Fibroblast of peridontal ligament (primary cell): ENCODE results near the gene NAMPT.

Experiments used
- DNase-seq: peaks from one replicate; pipeline ENCODE4 v3.0.0-alpha.2; 2010; ENCODE audit errors: extremely low read depth

NAMPT gene

GRCh38 chr7:106273009-106273668 lies 11.6 kb downstream of the NAMPT start:
- no peak for DNase-seq

DNA sequence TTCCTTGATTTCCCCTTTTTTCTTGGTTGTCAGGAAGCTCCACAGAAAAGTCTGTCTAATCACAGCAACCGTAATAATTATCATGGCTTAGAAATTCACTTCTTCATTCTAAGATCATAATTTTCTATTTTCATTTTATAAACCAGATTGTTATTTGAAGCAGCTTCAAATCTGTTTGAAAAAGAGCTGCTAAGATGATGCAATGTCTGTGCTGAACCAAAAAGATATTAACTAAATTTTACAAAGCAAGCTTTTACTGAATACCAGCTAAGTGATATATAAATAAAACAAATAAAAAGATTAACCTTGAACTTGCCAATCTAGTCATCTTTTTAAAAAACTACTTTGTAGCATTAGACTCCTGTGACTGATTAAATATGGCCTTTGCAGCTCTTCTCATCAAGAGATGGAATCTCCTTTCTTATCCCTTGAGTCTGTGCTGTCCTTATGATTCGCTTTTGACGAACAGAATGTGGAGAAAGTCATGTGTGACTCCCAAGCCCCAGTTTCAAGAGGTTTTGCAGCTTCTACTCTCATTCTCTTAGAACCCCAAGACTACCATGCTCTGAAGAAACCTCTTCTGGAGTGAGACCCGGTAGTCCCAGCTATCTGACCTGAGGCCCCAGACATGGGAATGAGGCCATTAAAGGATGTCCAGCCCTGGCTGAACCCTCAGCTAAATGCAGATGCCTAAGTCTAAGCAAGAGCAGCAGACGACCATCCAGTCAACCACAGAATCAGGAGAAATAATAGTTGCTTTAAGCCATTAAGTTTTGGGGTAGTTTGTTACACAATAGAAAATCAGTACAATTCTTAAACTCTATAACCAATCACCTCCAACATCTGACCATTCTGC lies 14.4 kb downstream of the NAMPT start:
- DNase-seq: peak; percentile 14

- no peak for DNase-seq
Measured at GRCh38 chr7:106269254-106269961, 15.4 kb downstream of the NAMPT start.

GRCh38 chr7:106265133-106265532 lies 19.6 kb downstream of the NAMPT start:
- no peak for DNase-seq

DNA sequence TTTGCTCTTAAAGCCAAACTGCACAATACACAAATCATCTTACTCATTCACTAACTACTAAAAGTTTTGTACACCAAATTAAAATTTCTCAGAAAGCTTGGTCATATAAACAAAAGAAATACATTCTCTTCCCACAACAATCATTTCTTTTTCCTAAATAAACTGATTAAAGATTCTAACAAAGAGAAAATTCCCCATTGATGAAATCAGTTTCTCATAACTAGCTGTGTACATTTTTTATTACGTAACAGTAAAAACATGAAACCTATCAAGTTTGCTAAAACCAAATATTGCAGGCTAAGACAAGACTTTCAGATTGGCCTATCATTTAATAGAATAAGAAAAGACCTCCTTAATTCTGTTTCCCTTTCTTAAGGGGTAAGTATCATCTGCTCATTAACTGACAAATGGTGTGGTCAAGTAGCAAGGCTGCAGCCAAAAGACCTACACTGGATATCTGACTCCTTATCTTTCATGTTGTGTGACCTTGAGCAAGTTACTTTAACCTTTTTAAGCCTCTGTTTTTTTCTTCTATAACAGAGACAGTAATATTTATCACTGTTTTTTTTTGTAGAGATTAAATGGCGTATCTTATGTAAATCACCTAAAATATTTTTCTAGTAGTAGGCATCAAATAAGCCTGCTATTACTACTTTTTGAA lies 22.4 kb downstream of the NAMPT start:
- peak; percentile 60 for DNase-seq

DNA sequence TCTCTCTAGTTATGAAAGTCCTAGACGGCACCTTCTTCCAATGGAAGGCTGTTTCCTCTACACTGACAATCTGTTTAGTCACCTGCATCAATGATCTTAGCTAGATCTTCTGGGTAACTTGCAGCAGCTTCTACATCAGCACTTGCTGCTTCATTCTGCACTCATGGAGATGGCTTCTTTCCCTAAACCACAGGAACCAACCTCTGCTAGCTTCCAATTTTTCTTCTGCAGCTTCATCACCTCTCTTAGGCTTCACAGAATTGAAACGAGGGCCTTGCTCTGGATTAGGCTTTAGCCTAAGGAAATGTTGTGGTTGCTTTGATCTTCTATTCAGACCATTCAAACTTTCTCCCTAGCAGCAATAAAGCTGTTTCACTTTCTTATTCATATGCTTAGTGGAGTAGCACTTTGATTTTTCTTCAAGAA lies 24.6 kb downstream of the NAMPT start:
- peak; percentile 50 for DNase-seq

- no peak for DNase-seq
Measured at GRCh38 chr7:106258789-106259188, 26.0 kb downstream of the NAMPT start.

DNA sequence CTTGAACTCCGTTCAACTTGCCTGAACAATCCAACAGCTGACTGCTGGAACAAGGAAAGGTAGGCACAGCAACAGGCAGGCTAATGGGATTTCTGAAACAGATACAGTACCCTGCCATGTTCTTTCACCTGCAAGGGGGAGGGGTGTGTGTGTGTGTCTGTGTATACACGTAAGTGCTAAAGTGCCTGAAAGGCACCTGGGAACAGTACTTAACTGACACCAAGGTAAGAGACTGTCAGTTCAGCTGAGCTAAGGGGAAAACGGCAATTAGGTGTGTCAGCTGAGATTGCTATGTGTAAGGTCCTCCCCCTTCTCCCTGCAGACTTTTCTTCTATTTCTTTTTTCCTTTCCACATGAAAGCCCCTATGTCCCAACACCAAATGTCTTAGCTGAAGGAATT lies 27.0 kb downstream of the NAMPT start:
- DNase-seq: no peak

DNA sequence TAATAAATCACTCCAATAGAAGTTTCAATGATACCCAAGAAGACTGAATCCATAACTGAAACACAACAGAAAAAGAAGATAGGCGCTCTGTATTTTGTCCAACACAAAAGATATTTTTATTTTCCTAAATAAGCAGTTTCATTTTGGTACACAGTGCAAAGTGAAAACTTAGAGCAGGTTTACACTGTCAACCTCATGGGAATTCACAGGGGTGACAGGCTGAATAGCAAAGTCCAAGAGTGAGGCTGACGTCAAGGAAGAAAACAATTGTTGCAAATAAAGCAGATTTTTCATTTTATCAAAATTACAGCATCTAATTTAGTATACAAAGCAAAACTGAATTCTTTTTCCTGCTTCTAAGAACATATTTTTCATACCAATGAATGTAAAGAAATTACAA lies 28.6 kb downstream of the NAMPT start:
- DNase-seq: no peak

- DNase-seq: no peak
Measured at GRCh38 chr7:106255246-106255645, 29.5 kb downstream of the NAMPT start.

- no peak for DNase-seq
Measured at GRCh38 chr7:106254525-106255116, 30.2 kb downstream of the NAMPT start.

DNA sequence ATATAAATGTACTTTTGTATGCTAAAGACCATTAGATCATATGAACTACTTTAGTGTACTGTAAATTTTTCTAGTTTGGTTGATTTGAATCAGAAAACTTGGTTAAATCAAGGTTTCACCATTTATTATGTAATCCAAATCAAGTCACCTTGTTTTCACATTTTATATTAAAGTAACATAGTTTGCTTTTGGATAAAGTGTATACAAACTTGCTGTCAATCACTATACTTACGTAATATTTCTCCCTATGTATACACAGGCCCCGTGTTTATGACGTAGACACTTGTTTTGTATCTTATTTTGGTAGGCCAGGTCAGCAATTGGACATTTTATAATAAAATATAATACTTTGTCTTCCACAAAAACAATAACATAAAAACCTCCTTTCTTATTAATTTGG lies 32.2 kb downstream of the NAMPT start:
- no peak for DNase-seq

GRCh38 chr7:106249488-106249887 lies 35.3 kb downstream of the NAMPT start:
- no peak for DNase-seq

DNA sequence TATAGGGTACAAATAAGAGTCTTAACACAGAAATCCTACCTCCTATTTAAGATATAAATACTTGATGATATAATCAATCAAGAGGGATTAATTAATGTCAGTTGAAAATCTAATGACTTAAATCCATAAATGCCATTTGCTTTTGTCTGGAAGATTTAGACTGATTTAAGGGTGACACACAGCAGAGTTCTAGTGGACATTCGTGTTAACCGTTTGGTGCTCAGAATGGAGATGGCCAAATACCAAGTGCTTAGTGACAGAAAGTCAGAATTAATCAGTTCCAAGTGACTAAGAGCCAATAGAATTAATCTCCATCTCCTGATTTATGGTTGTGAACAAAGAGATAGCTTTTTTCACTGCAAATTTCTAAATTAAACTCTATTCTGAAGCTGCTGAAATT lies 36.2 kb downstream of the NAMPT start:
- DNase-seq: no peak

DNA sequence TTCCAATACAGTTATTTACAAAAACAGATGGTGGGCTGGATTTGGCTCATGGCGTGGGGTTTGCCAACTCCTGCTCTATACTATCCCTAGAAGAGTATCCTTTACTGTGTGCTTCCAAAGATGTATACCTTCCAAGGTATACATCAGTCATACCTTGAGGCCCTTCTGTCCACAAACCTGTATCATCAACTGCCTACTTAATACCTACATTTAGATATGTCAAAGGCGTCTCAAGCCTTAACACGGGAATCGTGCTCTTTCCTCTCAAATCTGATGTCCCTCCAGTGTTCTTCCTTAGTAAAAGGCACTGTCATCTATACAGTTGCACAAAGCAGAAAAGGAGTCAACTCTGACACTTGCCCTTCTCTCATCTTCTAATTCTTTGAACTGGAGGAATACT lies 36.9 kb downstream of the NAMPT start:
- DNase-seq: no peak

- DNase-seq: no peak
Measured at GRCh38 chr7:106246902-106247711, 37.7 kb downstream of the NAMPT start.

DNA sequence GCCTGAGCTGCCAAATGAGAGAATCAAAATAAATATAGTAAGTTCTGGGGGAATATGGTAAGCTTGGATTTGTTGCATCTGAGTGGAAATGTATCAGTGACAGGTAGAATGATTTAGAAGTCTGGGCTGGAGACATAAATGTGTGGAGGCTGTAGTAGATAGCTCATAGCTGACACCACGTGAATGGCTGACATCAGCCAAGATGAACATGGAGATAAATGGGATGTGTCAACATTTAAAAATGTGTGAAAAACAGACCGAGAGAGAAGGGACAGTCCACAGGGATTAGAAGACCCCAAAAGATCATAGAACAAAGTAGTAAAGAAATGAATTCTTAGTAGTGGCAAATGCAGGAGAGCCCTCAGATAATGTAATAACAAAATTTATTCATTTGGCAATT lies 40.9 kb downstream of the NAMPT start:
- DNase-seq: no peak

- no peak for DNase-seq
Measured at GRCh38 chr7:106239406-106239805, 45.4 kb downstream of the NAMPT start.

- DNase-seq: no peak
Measured at GRCh38 chr7:106238830-106239229, 46.0 kb downstream of the NAMPT start.

- DNase-seq: no peak
Measured at GRCh38 chr7:106236065-106236464, 48.7 kb downstream of the NAMPT start.

GRCh38 chr7:106234425-106234824 lies 50.4 kb downstream of the NAMPT start:
- DNase-seq: no peak
